GM19397 (cell line): ENCODE data around the gene TMEM123.
"Not testable (repeated sequence)": the region's sequence is repeated elsewhere in the genome, so short reads cannot be mapped to it uniquely, and the experiment has no call there.

Experiments
- ATAC-seq: cut with Tn5 transposase; IDR thresholded peaks from one replicate; pipeline ENCODE4 v1.9.1; 2021; ENCODE audit warnings: mild to moderate bottlenecking, moderate library complexity; ENCODE audit not compliant: unreplicated experiment

TMEM123 gene

GRCh38 chr11:102374633-102375424 lies 77.7 kb downstream of the TMEM123 start:
- ATAC-seq: not testable (repeated sequence)

DNA sequence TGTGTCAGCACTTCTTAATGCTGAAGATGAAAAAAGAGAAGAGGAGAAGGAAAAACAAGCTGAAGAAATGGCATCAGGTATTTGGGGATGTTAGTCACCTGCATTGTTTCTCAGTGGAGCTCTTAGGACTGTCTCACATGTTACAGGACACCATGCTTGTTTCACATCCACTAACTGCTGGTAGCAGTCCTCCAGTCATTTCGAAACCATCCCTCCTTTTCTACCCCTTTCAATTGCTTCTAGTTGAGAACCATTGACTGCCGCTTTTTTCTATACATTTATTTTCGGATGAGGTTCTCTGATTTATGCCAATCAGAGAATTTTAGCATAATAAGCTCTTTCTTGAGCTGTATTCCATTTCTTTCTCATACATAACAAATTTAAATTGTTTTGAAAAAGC lies 84.1 kb downstream of the TMEM123 start:
- ATAC-seq: peak; percentile 99

DNA sequence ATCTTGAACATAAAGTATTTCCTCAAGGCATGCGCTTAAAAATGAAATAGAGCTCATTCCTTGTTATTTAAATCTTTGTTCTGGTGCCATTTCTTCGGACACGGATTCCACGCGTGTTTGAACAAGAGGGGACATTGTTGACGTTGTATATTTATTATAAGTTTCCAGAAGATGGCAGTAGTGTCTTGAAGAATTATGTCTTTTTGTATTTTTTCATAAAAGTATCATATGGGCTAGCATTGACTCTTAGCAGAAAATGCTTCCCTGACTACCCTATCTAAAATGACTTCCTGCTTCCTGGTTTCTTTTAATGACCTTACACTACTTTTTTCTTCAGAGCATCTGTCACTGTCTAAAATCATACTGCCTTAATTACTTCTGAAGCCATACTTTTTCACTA lies 85.2 kb downstream of the TMEM123 start:
- ATAC-seq: no peak

GRCh38 chr11:102364991-102365390 lies 87.6 kb downstream of the TMEM123 start:
- ATAC-seq: no peak

- peak; percentile 91 for ATAC-seq
Measured at GRCh38 chr11:102361086-102362031, 91.2 kb downstream of the TMEM123 start.

- no peak for ATAC-seq
Measured at GRCh38 chr11:102360681-102361080, 91.9 kb downstream of the TMEM123 start.

DNA sequence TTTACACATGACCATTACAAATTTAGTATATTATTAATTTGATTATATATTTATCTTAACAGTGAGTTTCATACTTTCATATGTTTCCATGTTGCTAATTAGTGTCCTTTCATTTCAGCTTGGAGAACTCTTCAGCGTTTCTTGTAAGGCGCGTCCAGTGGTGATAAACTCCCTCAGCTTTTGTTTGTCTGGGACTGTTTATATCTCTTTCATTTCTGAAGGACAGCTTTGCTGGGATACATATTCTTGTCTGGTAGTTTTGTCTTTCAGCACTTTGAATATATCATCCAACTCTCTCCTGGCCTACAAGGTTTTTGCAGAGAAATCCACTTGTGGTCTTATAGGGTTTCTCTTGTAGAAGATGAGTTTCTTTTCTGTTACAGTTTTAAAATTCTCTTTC lies 93.2 kb downstream of the TMEM123 start:
- ATAC-seq: no peak

GRCh38 chr11:102357116-102357515 lies 95.4 kb downstream of the TMEM123 start:
- ATAC-seq: no peak

- ATAC-seq: peak; percentile 12
Measured at GRCh38 chr11:102347462-102348370, 104.8 kb downstream of the TMEM123 start.

GRCh38 chr11:102346748-102347461 lies 105.7 kb downstream of the TMEM123 start, which contains the start of gene BIRC2:
Gene BIRC2 (plus strand): TSS chr11:102347214. CDS start chr11:102349855, 2,641 bp downstream.
- ATAC-seq: peak; percentile 93

- ATAC-seq: no peak
Measured at GRCh38 chr11:102346456-102346747, 106.2 kb downstream of the TMEM123 start.
